Ramos (cell line): ENCODE measurements around the gene FGF12.

Source experiments
- in situ Hi-C: fragments of 300-500 bp; cut with MboI; formaldehyde crosslinking; loops from one replicate; pipeline ENCODE4 v1.14.3; 2022; ENCODE audit warnings: low sequenced_read_pairs; ENCODE audit not compliant: unreplicated experiment

Gene FGF12

DNA sequence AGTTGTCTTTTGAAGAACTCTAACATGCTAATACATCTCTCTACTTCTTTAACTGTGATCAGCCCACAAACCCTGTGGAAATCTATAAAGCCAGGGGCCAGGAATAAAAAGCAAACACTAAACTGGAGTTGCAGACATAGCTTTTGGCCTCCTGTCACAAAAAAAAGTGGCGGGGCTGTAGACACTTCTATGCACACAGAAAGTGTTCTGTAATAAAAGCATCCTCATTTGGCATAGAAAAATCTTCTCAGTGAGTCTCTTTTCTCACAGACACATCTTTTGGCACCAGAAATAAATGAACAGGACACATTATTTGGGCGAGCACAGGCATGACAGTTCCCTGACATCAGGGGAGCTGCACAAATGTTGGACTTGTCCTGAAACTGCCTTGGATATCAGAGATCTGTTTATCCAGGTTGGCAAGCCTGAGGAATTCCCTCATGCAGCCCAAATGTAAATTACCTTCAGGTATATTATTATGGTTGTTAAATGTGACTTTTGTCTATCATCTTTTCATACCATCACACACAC lies 355.4 kb downstream of the FGF12 start:
- in situ Hi-C loops: no loop called here

DNA sequence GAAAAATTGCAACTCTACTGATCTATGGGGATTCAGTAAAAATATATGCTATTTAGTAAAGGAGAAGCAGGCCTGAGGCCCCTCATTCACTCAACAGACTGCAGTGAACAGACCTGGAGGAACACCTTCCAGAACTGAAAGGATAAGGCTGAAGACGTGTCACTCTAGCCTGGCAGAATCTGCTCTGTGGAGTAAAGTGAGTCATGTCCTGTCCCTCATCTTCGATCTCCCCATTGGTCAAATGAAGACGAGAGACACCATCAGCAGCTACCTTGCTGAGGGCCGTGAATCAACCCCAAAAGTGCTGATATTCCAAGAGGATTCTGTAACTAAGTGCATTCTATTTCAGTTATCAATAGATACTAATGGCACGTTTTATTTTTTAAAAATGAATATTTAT lies 359.7 kb downstream of the FGF12 start:
- in situ Hi-C loops: no loop called here

DNA sequence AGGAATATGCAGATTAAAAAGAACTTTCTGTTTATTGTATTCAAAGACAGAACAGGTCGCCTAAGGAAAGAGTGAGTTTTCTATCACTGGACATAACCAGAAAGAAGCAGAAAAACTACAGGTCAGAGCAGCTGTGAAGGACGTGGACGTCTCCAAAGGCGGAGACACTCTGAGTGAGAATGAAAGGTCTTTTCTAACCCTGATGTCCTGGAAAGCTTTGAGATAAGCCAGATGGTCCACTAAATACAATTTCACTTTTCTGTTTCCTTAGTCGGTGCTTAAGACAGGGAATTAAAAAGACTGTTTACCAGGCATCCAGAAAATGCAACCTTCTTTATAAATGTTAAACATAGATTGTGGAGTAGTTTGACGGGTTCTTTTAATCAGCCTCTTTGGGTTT lies 360.4 kb downstream of the FGF12 start:
- in situ Hi-C loops: no loop called here

DNA sequence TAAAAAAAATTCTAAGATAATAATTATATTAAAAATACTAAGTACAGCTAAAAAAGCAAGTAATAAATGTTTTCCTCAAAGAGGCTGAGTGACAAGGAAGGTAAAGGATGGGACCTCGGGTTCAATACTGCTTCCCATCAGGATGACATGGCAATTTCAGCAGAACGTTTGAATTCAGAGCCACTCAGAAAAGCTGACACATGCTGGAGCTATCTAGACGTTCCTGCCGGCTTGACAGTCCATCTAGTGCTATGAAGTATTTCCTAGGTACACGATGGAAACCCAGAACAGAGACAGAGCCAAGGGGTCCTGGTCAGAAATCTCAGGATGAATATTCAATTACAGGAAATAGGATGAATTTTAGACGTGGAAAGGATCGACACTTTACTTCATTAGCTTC lies 361.8 kb downstream of the FGF12 start:
- in situ Hi-C loops: no loop called here

DNA sequence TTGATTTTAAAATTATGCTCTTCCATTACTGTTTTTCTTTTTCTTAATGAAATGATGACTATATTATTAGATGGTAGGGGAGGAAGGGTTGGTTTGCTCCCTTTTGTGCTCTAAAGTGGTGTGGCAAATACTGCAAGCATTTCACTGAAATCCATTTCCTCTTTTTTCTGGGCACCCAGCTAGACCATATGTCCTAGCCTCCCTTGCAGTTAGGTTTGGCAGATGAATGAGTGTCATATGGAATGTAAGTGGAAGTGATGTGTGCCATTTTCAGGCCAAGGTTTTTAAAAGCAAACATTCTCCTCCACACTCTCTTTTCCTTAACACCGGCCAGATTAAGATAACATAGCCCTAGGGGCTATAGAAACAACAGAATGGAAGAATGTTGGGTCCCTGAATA lies 363.0 kb downstream of the FGF12 start:
- in situ Hi-C loops: no loop called here

DNA sequence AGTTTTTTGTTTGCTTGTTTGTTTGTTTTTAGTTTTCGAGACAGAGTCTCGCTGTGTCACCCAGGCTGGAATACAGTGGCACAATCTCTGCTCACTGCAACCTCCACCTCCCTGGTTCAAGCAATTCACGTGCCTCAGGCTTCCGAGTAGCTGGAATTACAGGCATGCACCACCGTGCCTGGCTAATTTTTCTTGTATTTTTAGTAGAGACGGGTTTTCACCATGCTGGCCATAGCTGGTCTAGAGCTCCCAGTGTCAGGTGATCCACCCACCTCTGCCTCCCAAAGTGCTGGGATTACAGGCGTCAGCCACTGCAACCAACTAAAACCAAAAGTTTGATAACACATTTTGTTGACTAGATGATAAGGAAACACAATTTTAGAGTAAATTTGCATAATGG lies 372.7 kb downstream of the FGF12 start:
- in situ Hi-C loops: no loop called here

DNA sequence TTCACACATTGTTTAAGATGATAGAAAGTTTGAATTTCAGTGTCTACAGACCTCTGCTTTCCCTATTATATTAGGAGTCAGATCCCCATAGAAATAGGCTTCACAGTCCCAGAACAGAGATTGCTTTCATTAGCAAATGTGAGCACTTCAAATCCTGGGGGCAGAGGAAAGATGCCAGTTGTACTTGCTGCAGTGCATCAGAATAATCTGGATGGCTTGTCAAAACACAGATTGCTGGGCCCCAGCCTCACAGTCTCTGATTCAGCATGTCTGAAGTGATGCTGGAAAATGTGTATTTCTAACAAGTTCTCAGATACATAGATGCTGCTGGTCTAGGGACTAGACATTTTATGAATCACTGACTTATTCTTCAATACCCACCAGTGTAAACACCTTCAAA lies 375.2 kb downstream of the FGF12 start:
- in situ Hi-C loops: no loop called here

DNA sequence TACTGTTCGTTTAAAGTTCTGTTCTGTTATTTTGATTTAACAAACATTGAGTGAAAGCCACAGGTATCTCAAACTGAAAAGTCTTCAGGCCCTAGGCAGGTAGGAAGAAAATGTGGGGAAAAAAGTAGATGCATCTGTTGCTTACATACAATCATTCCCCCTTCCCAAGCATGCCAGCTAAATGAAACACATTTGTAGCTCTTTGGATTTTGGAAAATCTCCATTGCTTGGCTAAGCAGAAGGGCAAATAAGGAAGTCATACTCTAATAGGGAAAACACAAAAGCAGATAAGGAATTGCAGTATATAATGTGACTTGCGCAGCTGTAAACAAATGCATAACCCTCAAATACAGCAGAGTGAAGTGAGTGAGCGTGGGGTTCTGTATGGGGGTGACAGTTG lies 375.9 kb downstream of the FGF12 start:
- in situ Hi-C loops: no loop called here

DNA sequence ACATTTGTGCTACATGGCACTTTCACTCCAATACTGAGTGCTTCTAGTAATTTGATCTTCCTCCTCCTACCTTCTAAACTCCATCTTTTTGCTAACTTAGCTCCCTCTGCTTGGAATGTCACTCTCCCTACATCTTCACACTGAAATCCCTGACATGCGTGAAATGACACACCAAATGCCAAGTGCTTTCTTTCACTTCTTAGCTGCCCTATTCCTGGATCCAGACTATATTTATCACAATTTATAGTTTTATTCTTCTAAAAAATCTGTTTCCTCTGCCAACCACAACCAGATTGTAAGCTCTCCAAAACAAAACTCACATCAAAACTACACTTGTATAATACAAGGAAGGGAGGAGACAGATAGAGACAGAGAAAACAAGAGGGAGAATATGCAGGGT lies 387.3 kb downstream of the FGF12 start:
- in situ Hi-C loops: no loop called here

DNA sequence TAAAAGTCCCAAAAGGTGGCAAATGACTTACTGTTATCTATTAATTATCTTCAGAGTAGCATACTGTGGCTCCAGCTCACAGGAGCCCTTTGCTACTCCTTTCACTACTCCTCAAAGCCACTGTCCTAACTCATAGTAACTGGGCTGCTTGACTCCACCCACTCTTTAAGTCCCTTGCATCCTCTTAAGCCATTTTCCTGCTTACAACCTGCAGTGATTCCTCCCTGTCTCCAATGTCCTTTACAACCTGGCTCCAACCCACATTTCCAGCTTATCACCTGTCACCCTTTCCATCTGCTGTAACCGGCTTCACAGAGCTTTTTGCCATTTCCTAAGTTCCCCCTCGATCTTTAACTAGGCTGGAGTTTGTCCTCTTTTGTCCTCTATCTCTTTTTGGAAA lies 388.1 kb downstream of the FGF12 start:
- in situ Hi-C loops: no loop called here

DNA sequence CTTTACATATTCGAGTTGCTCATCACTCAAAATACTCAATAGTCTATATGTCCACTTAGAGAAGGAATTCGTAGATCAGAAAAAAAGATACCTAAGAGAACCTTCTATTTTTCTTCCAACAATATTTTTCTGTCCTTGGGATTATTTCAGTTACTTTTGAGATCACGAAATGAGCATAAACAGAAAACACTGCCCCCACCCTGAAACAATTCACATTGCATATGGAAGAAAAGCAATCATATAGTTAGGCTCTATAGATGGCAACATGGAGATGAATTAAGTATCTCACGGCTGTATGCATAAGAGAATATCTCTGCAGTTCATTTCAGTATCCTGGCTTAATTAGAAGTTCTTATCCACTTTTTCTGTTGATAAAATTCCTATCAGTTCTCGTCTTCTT lies 391.1 kb downstream of the FGF12 start:
- in situ Hi-C loops: no loop called here

DNA sequence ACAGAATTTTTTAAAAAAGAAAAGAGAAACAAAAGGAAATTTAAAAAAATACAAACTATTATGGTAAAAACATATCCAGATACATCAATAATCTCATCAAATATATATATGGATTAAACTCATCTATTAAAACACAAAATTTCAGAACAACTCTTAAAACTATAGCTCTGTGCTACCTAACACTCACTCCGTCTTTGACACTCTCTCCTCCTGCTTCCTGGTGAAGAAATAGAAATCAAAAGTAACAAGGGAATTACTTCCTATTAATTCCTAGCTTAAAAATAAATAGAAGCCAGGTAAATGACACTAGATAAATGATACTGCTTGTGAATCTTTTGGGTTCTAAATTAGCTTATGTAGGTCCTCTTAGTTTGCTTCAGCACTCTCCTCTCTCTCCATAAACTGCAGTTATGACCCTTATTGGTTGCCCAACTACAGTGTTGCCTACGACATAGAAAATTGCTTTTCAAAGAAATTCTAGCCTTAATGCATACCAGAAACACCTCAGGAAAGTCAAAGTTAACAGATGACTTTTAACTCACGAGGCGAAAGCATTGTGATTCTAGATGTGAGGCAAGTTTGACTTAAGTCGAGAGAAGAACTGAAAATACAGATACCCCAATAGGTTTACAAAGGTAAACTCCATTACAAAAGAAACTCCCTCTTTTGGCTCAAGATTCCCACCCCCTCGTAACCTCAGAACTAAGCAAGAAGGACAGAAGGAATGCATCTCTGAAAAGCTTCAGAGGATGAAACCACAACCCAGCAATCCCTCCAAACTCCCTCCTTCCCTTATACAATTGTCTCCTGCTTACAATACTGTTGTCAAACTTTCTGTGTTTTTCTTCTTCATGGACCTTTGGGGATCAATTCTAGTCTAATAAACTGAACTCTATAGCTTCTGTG lies 394.7 kb downstream of the FGF12 start:
- in situ Hi-C loops: no loop called here

DNA sequence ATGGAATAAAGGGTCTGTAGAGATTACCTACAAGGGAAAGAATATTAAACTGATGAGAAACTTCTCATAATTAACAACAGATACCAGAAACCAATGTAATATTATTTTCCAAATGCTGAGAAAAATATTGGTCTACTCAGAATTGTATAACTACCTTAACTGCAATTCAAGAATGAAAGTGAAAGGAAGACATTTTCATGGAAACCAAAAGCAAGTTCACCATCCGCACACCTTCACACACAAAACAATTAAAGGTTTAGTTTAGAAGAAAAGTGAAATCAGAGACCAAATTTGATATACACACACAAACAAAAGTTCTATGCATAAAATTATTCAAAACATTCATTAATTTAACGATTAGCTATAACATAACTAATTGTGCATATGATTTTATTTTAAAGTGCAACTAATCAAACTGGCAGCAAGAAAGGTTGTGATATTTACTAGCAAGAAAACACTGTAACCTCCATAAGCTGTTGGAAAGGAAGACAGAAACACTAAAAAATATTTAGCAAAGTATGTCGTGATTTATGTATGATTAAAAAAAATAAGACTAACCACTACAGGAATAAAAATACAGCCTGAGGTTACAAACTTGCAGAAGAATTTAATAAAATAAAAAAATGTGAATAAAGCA lies 395.5 kb downstream of the FGF12 start:
- in situ Hi-C loops: no loop called here

DNA sequence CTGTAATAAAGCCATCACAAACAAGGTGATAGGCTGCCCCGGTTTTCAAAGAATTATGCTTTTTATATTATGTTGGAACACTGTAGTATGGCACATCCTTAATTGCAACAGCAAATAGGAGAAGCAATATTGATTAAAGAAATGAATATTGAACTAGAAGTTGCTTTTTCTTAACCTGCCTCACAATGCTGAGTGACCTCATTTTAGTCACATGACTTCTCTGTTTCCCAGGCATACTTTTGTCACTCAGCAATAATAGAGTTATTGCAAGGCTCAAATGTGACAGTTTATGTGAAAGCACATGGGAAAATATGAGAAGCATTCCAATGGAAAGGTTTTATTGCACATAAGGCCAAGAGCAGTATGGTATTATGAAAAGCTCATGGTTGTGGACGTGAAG lies 400.7 kb downstream of the FGF12 start:
- in situ Hi-C loops: no loop called here

DNA sequence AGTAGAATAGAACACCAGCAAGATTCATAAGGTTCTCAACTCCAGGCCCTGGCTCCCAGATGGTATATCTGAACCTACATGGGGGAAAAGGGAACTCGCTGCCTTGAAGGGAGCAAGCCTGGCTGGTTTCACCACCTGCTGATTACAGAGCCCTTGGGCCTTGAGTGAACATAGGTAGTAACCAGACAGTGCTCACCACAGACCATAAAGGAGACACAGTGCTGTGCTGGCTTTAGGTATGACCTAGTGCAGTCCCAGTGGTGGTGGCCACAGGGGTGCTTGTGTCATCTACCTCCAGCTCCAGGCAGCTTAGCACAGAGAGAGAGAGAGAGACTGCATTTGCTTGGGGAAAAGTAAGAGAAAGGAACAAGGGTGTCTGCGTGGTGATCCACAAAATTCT lies 409.8 kb downstream of the FGF12 start:
- in situ Hi-C loops: no loop called here

DNA sequence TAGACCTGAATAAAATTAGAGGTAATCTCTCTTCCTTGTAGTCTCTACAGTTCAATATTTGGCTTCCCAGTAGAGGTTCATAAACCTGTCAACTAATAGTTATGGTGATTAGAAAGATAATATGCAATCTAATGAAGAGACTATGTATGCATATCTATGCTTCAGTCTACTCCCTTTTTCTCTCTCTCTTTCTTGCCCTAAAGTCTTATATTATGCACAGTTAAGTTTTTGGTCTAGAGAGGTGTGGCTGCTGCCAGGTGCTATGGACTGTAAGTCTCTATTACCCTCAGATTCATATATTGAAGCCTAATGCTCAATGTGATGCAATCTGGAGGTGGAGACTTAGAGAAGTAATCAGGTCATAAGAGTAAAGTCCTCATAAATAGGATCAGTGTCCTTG lies 413.7 kb downstream of the FGF12 start:
- in situ Hi-C loops: no loop called here

DNA sequence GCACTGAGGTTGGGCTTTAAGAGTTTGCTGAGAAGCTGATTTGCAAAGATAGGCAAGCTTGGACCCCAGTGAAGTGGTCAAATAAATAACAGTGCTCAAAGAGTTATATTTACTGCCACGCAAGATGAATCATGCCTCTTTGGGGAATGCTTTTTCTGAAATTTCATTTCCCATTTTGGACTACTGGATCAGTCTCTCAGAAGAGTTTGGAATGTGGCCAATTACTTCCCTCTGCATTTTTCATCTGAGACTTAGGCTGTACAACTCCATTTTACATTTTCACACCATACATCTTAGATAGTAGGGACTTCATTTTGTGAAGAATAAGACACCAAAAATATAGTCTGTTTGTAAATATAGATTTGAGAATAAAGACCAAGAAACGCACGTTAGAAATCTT lies 419.7 kb downstream of the FGF12 start:
- in situ Hi-C loops: no loop called here

DNA sequence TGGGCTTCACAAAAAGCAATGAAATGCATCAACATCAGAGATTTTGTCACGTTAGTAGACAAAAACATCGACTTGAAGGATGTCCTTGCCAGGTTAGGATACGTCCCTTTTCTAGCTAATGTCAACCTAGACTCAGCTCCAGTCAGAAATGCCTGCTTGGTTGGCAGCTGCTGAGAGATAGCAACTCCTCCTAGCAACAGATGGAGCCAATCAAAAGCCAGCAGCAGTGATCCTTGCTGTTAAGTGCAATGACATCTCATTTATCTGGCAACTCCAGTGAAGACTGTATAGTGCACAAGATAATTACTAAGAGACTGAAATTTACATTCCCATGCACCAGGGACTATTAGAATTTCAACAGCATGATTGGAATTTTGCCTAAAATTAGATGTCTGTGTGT lies 424.1 kb downstream of the FGF12 start:
- in situ Hi-C loops: no loop called here

DNA sequence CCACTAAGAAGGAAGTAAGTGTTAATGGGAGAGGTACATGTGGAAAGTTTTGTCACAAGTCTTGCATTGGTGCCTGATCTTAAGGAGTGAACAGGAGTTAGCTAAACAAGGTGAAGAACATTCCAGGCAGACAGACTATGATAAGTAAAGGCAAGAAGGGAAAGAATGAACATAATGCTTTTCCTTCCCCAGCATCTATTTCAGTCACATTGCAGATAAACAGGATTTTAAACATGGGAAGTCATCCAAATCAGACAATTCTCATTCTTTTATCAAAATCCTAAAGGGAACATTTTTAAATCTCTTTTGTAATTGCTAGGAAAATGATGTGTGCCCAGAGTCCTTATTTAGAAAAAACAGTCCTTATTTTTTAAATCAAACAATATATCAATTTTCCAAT lies 424.6 kb downstream of the FGF12 start:
- in situ Hi-C loops: no loop called here

DNA sequence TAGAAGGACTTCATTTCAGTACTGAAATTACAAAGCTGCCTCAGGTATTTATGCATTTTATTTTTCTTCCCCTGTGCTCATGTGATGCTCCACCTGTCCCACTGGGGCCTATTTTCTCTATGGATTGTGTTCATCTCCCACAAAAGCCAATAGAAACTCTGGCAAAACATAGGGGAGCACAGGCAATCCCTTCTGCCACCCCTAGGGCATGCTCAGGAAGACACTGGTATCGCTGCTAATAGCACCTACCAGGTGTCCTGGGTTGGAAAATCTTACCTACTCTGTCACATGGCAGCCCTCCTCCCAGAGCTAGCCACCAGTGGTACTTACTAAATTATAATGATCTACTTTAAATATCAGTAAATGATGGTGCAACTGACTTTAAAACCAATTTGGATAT lies 427.4 kb downstream of the FGF12 start:
- in situ Hi-C loops: no loop called here

DNA sequence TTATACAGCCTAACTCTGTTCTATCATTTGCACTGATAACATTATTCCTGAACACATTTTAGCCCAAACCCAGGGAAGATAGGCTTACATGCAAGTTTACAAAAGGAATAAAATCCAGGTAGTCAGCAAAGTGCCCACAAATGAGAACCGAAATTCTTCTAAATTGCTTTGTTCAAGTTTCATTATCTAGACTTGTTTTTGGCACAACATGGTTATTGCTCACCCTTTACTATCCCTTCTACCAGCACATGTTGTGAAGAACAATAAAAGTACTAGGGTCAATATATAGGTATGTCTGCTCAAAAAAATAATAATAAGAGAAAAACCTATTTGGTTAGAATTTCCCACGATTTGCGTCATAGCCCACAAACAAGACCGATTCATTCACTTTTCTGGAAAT lies 430.5 kb downstream of the FGF12 start:
- in situ Hi-C loops: no loop called here
